ENCODE measurements around the gene WDR27.

WDR27 gene

DNA sequence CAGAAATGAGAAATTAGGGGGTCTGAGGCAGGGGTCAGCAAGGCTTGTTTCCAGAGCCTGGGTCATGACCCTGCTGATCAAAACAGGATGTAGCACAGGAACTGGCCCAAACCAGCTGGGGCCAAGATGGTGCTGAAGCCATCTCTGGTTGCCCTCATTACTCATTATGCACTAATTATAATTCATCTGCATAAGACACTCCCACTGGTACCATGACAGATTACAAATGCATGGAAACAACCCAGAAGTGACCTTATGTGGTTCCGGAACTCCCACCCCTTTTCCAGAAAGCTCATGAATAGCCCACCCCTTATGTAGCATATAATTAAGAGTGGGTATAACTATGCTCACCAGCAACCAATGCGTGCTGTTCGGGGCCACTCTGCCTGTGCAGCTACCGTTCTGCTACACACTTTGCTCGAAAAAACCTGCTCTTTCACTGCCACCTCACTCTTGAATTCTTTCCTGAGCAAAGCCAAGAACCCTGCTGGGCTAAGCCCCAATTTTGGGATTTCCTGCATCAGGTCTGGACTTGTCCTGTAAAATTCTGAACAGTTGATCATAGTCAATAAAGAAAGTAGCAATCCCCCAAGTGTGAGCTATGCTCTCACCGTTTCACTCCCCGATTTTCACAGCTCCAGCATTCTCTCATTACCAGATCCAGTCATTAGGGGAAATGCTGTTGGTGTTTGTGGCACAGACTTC lies 122.3 kb downstream of the WDR27 start:
- TF ChIP-seq, protein P1, sequence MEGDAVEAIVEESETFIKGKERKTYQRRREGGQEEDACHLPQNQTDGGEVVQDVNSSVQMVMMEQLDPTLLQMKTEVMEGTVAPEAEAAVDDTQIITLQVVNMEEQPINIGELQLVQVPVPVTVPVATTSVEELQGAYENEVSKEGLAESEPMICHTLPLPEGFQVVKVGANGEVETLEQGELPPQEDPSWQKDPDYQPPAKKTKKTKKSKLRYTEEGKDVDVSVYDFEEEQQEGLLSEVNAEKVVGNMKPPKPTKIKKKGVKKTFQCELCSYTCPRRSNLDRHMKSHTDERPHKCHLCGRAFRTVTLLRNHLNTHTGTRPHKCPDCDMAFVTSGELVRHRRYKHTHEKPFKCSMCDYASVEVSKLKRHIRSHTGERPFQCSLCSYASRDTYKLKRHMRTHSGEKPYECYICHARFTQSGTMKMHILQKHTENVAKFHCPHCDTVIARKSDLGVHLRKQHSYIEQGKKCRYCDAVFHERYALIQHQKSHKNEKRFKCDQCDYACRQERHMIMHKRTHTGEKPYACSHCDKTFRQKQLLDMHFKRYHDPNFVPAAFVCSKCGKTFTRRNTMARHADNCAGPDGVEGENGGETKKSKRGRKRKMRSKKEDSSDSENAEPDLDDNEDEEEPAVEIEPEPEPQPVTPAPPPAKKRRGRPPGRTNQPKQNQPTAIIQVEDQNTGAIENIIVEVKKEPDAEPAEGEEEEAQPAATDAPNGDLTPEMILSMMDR (IDR thresholded peaks at IDR 0.05; ENCODE audit: borderline replicate concordance, control extremely low read depth, extremely low read depth, insufficient read depth, missing control alignments) = no peak
- DNase-seq (ENCODE audit: low spot score) = no peak
- in situ Hi-C loops (cut with MboI; ENCODE audit: low sequenced_read_pairs, unreplicated experiment) = no loop called here

DNA sequence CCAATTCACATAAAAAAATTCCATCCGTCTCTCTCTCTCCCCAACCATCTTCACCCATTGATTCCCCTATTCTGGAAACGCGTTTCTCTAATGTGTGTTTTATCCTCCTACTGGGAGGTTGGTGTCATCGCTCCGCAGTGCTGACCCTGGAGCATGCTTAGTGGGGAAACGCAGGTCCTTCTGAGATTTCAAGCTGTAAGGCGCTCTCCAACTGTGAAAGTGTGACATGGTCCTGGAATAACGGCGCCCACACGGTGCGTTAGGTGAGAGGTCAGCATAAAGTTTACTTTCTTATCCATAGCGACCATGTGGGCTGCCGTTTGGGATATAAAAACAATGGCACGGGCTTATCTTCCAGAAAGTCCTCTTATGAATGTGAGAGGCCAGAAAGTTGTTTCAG lies 123.9 kb downstream of the WDR27 start:
- in situ Hi-C loops (cut with MboI; ENCODE audit: low sequenced_read_pairs, unreplicated experiment) = no loop called here
- TF ChIP-seq, protein P1 (IDR thresholded peaks at IDR 0.05; ENCODE audit: borderline replicate concordance, control extremely low read depth, extremely low read depth, insufficient read depth, missing control alignments) = no peak
- no peak for DNase-seq (ENCODE audit: low spot score)

DNA sequence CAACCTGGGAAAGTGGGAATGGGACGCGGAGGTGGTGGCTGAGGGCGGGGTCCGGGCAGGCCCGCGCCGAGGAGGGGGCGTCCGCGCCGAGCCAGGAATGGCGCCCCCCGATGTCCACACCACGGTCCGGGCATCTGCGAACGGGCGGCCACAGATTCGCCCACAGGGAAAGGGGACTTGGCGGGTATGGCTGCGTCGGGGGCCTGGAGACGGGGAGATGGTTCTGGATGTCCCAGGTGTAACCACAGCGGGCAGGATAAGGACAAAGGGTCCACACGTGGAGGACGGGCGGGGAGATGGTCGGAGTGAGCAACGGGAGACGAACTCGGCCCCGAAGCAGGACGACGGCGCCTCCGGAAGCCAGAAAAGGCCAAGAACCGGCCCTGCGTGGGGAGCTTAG lies 124.6 kb downstream of the WDR27 start:
- in situ Hi-C loops (cut with MboI; ENCODE audit: low sequenced_read_pairs, unreplicated experiment) = no loop called here
- TF ChIP-seq, protein P1 (IDR thresholded peaks at IDR 0.05; ENCODE audit: borderline replicate concordance, control extremely low read depth, extremely low read depth, insufficient read depth, missing control alignments) = no peak
- no peak for DNase-seq (ENCODE audit: low spot score)

DNA sequence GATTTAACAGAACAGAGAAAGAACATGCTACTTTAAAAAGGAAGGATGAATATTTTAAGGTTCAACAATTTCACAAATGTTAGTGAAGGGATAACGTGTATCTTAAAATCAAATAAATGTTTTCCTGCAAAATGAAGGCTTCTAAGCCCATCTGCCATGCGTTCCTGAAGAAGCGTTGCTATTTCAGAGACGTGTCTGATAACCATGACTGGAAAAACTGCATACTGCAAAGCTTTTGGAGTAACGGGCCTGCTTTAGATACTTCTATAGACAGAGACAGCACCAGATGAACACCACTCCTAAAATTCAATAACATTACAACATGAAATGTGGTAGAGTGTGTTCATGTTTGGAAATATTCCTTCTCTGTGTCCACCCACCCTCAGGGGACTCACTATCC lies 126.0 kb downstream of the WDR27 start:
- DNase-seq (ENCODE audit: low spot score) = no peak
- in situ Hi-C loops (cut with MboI; ENCODE audit: low sequenced_read_pairs, unreplicated experiment) = no loop called here
- TF ChIP-seq, protein P1 (IDR thresholded peaks at IDR 0.05; ENCODE audit: borderline replicate concordance, control extremely low read depth, extremely low read depth, insufficient read depth, missing control alignments) = no peak

DNA sequence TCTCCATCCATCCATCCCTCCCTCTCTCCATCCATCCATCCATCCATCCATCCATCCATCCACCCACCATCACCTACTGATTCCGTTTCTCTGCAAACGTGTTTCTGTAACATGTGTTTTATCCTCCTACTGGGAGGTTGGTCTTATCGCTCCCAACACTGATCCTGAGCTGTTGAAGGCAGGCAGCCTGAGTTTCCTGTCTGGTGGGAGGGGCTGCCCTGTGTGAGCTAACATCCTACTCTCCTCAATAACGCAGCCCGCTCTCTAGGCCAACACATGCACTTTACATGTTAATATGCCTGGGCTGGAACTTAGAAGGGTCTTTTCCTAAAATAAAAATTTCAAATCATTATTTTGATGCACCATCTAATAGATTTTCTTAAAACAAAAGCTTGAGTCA lies 126.5 kb downstream of the WDR27 start:
- TF ChIP-seq, protein P1 (IDR thresholded peaks at IDR 0.05; ENCODE audit: borderline replicate concordance, control extremely low read depth, extremely low read depth, insufficient read depth, missing control alignments) = no peak
- DNase-seq (ENCODE audit: low spot score) = no peak
- in situ Hi-C loops (cut with MboI; ENCODE audit: low sequenced_read_pairs, unreplicated experiment) = no loop called here

DNA sequence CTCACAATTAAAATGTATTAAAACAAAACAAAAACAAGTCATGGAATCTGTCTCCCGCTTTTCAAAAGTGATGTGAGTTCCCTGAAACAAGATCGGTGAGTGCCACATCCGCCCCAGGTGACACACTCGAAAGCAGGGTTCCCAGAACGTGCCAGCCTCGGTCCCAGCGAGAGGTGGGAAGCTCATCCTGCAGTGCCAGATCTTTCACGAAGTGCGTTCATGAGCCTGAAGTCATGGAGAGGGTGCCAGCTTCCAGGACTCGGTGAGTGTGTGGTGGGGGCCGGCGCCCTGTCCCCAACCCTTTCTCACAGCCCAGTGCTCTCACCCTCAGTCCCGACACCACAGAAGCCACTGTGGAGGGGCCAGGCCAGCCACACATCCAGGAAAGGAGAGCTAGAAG lies 127.4 kb downstream of the WDR27 start:
- TF ChIP-seq, protein P1 (IDR thresholded peaks at IDR 0.05; ENCODE audit: borderline replicate concordance, control extremely low read depth, extremely low read depth, insufficient read depth, missing control alignments) = no peak
- DNase-seq (ENCODE audit: low spot score) = no peak
- in situ Hi-C loops (cut with MboI; ENCODE audit: low sequenced_read_pairs, unreplicated experiment) = no loop called here
